ENCODE measurements around the gene PIGN. TPM values are rescaled to one million over a fixed set of nuclear protein-coding genes. Genes with fewer than 3 reads are reported as not detected.
"Not testable (repeated sequence)": the region's sequence is repeated elsewhere in the genome, so short reads cannot be mapped to it uniquely, and the experiment has no call there.

The PIGN gene
- polyA plus RNA-seq, 4 donors = 23.3 to 31.7 (median 29.9) TPM

DNA sequence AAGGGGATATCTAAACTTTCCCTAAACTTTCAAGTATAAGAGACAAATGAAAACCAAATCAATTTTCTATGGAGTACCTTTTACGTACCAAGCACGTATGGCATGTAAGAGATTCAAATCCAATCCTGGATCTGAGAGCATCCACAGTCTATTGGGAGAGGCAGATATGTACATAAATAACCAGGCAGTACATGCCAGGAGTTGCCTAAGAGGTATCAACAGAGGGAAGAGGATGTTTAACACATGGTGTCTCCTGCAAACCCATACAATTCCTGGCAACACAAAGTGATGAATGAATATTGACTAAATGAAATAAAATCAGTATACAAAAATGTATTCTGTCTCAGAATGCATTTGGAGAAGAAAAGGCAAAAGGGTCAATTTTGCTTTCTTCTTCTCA lies 116.6 kb downstream of the PIGN start:
- DNase-seq (ENCODE audit: low read depth in 4 of 4, low spot score in 2 of 4) = no peak

DNA sequence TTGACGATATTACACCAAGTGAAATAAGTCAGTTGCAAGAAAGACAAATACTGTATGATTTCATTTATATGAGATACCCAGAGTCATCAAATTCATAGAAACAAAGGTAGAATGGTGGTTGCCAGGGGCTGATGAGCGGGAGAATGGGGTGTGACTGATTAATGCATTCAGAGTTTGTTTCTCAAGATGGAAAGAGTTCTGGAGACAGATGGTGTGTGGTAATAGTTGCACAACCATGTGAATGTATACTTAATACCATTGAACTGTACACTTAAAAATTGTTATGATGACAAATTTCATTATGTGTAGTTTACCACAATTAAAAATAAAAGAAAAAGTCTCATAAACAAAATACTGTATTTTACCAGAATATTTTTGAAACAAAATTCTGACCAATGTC lies 117.3 kb downstream of the PIGN start:
- DNase-seq (ENCODE audit: low read depth in 4 of 4, low spot score in 2 of 4) = no peak

DNA sequence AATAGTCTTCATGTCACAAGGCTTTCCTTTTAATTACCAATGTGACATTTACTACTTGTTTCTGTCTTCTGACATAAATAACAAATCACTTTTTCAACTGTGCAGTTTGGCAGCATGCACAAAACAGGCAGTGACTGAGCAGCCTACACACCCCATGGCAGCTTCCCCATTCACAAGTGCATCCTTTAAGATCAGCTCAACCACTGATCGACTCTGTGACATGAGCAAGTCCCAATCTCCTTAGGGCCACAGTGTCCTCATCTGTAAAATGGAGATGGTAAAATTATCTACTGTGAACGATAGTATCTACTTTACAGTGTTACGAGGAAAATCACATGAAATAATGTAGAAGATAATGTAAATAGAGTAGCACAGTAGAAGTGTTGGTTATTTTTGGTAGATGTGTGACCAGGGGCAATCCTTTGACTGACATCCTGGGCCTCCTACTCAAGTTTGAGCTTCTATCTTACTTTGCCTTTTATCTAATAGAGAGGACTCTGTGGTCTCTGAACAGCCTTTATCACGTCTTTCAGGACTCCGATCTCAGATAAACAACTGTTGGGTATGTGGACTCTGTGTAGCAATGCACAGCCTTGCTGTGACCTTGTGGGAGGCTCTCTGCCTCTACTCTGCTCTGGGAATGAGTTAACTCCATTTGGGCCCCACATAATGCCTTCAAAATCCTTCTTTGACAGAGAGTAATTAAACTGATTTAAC lies 120.6 kb downstream of the PIGN start:
- DNase-seq (ENCODE audit: low read depth in 4 of 4, low spot score in 2 of 4) = no peak

DNA sequence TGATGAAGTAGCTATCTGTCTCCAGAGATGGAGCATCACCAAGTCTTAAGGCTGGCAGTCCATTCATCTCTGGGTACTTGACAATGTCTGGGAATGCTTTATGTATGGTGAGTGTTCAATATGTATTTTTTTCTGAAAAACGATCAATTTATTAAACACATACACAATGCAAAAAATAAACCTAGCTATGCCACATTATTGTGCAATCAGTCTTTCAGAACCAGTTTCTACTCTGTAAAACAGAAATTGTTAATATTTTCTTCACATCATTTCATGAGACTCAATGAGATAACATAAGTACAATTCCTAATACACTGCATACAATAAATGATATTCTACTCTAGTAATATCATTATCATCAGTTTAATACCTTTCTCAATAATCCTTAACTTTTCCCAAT lies 122.5 kb downstream of the PIGN start:
- no peak for DNase-seq (ENCODE audit: low read depth in 4 of 4, low spot score in 2 of 4)

DNA sequence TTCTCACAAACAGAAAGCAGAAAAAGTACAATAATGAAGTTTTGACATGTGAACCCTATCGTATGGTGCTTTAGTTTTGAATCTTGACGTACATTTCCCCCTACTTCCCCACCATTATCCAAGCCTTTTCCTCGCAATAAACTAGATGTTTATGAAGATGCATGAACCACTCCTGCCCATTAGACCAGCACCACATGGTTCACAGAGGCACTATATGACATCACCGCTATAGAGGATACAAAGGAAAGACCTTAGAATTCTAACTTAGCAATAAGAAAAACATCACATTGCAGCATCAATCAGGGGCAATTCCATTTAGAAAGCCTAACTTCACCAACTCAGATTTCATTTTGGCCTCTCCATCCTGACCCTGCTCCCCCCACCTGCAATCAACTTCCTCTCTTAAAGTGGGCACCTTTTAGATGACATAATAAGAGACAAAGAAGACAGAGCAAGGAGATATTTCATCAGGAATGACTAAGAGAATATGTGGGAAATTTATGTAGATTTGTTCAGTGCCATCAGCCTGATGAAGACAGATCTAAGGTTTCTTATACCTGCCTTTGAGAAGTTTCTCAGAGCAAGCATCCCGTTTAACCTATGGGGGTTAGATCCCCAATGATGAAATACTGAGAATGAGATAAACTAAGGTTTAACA lies 124.9 kb downstream of the PIGN start:
- DNase-seq (ENCODE audit: low read depth in 4 of 4, low spot score in 2 of 4) = no peak

DNA sequence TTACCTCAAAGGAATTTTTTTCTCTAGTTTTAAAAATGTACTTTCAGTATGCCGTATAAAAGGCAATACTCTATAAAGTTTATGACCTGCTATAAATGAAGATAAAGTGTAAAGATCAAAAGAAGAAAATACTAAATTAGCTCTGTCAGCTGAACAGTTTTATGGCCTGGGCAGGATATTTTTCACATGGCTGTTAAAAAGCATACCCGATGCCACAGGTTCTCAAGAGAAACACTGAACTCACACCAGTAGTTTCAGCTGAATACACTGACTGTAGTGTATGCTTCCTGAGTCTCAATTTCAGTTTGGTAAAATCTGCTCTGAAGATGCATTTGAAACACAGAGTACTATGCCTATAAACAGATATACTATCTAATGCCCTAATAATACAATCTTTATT lies 126.0 kb downstream of the PIGN start:
- DNase-seq (ENCODE audit: low read depth in 4 of 4, low spot score in 2 of 4) = no peak

DNA sequence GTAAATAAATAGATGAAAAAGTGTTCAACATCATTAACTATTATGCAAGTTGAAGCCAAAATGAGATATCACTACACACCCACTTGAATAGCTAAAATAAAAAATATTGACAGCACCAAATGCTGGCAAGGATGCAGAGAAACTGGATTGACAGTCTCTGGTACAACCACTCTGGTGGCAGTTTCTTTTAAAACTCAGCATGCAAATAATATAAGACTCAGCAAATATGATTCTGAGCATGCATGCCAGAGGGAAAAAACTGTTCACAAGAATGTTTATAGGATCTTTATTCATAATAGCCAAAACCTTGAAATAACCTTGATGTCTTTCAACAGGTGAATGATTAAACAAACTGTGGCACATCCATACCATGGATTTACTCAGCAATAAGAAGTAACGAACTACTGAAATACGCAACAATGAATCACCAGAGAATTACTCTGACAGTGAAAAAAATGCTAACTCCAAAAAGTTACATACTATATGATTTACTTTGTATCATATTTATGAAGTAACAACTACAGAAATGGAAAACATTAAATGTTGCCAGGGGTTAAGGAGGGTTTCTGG lies 131.8 kb downstream of the PIGN start:
- no peak for DNase-seq (ENCODE audit: low read depth in 4 of 4, low spot score in 2 of 4)

DNA sequence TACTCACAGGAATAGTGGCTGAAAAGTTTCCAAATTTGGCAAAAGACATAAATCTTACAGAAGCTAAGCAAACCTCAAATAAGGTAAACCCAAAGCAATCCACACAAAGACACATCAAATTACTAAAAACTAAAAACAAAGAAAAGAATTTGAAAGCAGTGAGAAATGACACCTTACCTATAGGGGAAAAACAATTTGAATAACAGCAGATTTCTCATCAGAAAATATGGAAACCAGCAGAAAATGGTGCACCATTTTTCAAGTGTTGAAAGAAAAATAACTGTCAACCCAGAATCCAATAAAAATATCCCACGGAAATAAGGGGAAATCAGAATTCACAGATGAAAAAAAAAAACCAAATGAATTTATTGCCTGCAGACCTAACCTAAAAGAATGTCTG lies 138.6 kb downstream of the PIGN start:
- DNase-seq (ENCODE audit: low read depth in 4 of 4, low spot score in 2 of 4) = no peak

DNA sequence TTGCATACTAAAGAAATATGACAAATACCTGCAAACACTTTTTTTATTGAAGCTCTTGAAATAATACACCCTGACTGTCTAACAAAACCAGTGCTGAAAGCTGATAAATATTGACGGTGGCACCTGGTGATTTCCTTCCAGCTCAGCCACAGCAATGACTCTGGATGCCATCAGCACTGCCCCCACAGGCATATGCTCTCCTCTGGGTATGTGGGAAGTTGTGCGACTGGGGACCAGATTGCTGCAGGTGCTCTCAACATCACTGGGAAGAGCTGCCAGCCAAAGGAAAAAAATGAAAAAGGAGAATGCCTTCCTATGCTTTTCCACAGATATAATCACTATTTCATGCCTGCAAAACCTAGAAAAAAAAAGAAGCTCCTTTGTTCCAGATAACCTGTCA lies 141.5 kb downstream of the PIGN start:
- no peak for DNase-seq (ENCODE audit: low read depth in 4 of 4, low spot score in 2 of 4)

DNA sequence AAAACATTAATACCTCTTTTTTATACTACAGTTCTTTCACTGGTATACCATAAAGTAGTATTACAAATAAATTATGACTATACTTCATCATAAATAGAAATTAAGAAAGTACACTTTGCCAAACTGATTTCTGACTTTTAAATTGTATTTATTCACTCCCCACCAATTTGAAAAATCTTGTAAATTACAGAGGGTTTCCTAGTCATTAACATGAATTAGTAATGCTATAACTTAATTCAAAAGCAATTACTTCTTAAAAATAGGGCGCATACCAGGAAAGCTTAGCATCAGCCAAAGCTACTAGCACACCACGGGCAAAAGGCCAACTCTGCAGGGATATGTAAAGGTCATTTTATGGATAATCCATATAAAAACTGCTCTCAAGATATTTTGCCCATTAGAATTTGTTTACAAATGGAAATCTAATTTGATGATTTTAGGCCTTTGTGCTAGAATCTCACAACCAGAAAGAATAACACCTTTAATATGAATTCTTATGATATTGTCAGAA lies 142.3 kb downstream of the PIGN start:
- no peak for DNase-seq (ENCODE audit: low read depth in 4 of 4, low spot score in 2 of 4)

DNA sequence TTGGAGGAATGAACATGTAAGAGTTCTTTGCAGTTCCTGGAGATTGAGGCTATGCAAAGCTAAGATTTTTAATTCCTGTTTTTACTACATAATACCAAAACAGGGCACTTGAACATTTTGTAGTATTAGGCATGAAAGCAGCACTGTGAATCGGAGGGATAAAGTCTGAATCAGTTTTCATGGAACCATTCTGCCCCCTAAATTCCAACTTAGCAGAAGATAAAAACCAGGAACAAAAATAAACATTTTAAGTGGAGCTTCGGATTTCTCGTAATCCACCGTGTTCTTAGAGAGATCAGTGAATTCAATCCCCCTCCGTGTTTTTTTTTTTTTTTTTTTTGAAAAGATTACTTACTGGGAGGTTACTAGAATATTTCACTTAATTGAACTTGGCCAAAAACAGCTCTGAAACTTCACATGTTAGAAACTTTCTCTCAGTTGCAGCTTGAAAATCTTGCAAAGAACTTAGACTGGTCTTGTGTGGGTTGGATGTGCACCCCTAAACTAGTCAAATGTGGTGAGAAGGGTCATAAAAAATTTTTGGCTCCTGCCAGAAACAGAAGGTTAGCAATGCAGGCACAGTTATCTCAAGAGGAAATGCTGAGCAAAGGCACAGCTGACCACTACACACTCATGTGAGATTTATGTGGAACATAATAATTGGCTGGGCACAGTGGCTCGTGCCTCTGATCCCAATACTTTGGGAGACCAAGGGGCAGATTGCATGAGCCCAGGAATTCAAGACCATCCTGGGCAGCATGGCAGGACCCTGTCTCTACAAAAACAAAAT lies 148.7 kb downstream of the PIGN start:
- DNase-seq (ENCODE audit: low read depth in 4 of 4, low spot score in 2 of 4) = no peak

DNA sequence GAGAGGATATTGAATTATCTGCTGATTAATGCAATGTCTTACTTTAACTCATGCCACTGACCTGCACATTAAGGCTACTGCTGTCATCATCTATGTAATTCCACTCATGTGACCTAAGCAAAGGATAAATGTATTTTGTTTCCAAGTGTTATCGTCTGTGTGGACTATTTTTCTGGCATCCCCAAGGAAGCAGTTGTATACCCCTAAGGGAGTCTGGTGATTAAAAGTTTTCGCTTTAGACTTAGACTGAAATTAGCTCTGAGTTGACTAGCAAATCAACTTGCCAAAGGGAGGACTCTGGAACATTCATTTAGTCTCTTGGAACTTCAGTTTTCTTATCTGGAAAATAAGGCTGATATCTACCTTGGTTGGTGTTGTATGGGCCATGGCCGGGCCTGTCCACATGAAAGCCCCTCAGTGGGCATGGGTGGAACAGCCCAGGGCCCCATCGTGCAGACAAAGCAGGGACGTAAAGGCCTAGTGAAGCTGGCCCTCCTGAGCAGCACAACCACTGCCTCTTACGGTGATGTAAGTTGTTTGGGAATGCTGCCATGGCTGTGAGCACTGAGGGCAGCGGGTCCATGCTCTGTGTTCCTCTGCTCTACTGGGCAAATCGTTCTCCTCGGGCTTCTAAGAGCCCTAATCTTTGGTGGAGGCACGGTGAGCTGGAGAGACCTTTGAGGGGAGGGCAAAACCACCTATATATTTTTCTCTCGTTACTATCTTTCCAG lies 149.7 kb downstream of the PIGN start:
- DNase-seq (ENCODE audit: low read depth in 4 of 4, low spot score in 2 of 4) = no peak

DNA sequence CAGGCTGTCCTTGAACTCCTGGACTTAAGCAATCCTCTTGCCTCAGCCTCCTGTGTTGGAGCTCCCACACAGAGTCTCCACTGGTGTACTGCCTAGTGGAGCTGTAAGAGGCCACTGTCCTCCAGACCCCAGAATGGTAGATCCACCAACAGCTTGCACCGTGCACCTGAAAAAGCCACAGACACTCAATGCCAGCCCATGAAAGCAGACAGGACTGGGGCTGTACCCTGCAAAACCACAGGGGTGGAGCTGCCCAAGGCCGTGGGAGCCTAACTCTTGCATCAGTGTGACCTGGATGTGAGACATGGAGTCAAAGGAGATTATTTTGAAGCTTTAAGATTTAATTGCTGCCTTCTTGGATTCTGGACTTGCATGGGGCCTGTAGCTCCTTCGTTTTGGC lies 152.6 kb downstream of the PIGN start:
- DNase-seq (ENCODE audit: low read depth in 4 of 4, low spot score in 2 of 4) = not testable (repeated sequence)

DNA sequence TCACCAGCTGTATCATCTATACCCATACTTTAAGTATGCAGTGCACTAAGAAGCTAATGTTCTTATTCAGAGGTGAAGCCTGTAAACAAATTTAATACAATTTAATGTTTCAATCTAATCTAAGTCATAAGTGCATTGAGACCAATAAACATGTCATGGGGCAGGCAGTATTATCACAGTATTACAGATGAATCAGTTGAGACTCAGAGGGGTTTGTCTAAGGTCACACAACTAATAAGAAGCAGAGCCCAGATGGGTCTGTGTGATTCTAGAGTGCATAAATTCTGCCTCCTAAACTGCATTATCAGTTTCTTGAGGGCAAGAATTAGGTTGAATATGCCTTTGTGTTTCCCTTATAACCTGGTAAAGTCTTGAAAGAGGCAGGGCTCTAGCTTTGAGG lies 153.1 kb downstream of the PIGN start:
- no peak for DNase-seq (ENCODE audit: low read depth in 4 of 4, low spot score in 2 of 4)

DNA sequence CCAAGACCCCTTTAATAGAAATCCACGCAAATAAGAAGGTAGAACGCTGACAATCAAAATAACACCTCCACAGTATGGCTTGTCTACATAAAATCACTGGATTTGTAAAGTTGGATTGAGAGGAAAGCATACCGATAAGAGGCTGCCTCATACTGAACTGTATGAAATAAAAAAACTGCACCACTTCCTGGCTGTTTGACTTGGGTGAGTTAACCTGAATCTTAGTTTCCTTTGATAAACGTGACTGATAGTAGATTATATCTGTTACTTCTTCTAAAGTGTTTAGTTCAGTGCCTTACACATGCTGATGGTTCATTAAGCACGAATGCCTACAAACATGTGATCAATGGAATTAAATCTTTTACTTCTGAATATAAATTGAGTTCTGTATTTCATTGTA lies 153.6 kb downstream of the PIGN start:
- no peak for DNase-seq (ENCODE audit: low read depth in 4 of 4, low spot score in 2 of 4)

DNA sequence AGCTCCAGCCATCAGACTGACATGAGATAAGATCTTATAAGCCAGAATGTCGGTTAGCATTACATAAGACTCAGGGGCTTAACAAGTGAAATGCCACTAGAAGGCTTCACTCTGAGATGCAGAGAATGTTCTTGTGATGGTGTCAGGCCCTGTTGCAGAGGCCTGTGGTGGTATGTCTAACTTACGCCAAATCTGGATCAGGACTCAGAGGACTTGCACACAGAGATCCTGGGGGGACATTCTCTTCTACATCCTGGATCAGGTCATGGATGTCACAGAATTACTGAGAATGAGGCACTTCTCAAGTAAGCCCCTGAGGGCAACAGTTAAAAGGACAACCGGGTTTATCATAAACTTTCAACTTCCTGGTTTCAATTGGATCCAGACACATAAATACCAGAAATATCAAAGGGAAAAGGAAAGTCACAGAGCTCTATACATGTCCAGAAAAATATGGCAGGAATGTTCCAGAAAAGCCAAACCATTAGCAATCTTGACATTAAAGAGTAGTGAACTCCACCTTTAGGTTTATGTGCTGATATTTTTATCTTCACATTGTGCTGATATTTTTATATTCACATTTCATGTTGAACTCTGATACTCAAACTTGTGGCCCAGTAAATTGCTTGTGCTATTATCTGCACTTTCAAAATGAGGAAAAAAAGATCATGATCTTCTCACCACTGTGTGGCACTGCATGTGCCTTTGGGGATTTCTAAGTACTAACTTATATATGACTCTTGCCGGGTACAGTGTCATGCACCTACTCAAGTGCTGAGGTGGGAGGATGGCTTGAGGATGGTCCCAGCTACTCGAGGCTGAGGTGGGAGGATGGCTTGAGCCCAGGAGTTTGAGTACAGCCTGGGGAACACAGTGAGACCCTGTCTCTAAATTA lies 156.5 kb downstream of the PIGN start:
- DNase-seq (ENCODE audit: low read depth in 4 of 4, low spot score in 2 of 4) = no peak

DNA sequence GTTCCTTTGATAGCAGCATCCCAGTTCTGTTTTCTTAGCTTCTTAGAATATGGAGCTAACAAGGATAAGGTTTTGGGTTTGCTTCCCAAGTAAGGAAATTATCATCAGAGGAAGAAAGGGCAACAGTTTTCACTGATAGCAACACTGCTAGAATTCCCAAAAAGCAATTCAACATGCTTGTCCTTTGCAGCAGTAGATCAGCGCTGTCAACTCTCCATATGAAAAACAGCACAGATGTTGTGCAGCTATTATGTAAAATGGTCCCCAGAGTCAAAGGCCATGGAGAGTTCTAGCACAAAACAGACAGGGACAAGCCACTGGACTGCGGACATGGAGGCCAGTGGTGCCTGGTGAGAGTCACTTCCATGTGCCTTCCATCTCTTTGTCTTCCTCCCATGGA lies 158.1 kb downstream of the PIGN start:
- no peak for DNase-seq (ENCODE audit: low read depth in 4 of 4, low spot score in 2 of 4)

DNA sequence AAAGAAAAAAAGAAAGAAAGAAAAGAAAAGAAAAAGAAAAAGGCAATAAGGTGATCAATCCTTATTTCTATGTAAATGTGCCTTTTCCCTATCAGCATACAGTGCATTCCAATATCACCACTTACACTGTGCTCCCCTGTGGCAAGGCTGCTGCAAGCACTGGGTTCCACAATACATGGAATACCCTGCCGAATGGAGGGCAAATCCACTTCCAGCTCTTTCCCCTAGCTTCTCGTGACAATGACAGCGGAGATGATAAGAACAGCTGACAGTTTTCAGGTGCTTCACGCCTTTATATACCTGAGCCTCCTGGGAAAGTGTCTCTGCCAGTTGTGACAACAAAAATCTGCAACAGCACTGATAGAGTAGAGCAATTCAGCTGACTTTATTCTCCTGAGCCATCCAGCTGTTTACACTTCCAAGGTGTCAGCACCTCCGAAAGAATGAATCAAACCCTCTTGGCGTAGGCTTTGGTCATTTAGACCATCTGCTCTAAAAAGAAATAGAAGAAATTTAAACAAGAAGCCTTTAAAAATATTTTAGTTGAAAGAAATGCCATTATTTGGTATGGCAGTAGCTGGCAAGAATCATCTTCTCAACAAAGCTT lies 158.8 kb downstream of the PIGN start:
- no peak for DNase-seq (ENCODE audit: low read depth in 4 of 4, low spot score in 2 of 4)

DNA sequence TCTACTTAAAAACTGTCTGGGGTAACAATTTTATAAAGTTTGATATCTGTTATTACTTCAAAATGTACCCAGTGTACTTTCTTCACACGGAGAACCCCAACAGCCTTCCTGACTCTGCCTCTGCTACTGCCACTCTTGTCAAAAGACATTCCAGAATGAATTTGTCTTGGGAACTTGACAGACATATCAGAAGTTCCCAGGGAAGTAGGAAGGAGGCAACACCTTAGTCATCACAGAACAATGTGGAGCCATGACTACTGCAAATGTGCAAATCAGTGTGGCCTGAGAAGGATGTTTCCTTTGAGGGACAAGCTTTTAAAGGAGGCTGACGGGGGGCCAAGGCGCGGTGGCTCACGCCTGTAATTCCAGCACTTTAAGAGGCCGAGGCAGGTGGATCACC lies 160.3 kb downstream of the PIGN start:
- no peak for DNase-seq (ENCODE audit: low read depth in 4 of 4, low spot score in 2 of 4)
